SW 1271 (cell line): ENCODE measurements around the gene SCGB3A2.
A peak's percentile ranks its signal among the peaks of the same experiment; 100 is the strongest.
"Not testable (repeated sequence)": the region's sequence is repeated elsewhere in the genome, so short reads cannot be mapped to it uniquely, and the experiment has no call there.

Experiments
- DNase-seq, 2 experiments: peaks; one replicate each; lab custom pipeline; 2025; lab: John Stamatoyannopoulos, UW

Gene SCGB3A2

DNA sequence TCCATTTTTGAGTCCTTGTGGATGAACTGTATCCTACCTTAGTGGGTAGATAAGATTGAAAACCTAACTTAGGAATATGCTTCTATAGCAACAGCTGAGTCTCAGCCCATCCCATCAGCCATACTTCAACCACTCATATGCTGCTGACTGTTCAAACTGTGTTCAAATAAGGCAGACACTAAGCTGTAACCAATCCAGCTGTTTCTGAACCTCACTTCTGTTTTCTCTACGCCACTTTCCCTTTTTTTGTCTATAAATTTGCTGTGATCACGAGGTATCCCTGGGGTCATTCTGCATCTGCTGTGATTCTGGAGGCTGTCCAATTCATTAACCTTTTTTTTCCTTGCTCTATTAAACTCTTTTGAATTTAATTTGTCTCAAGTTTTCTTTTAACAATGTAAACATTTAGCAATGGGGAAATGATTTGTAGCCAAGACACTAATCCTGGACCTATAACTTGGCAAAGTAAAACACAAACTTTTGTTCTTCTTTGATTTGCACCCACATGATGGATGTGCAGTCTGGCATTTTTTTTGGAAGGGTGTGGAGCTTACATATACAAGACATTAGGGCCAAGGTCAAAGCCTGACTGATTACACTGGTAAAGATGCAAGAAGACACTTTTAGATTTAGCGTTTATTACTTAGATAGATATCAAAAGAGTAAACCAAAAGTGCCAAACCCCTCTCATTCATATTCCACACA is 14.9 kb upstream of the SCGB3A2 start:
- no peak for DNase-seq

DNA sequence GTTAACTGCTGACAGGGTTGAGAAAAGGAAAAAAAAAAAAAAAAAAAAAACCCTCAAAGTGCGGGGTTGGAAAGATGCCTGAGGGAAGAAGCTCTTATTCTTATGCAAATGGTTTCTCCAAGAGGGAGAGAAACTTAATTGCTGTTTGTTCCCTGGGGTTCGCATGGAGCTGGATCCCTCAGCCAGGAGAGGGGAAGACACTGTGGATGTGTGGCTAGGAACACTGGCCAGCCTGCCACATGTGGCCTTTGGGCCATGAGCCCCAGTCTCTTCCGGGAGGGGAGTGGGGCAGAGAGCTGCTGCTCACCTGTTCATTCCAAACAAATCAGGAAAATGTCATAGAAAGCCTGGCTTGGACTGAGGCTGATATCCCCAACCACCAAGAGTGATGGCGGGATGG is 9.4 kb upstream of the SCGB3A2 start:
- DNase-seq, result no peak

GRCh38 chr5:147869892-147870291 is 8.6 kb upstream of the SCGB3A2 start:
- not testable (repeated sequence) for DNase-seq

- DNase-seq, result not testable (repeated sequence)
Observed at GRCh38 chr5:147871980-147872549, 6.4 kb upstream of the SCGB3A2 start.

DNA sequence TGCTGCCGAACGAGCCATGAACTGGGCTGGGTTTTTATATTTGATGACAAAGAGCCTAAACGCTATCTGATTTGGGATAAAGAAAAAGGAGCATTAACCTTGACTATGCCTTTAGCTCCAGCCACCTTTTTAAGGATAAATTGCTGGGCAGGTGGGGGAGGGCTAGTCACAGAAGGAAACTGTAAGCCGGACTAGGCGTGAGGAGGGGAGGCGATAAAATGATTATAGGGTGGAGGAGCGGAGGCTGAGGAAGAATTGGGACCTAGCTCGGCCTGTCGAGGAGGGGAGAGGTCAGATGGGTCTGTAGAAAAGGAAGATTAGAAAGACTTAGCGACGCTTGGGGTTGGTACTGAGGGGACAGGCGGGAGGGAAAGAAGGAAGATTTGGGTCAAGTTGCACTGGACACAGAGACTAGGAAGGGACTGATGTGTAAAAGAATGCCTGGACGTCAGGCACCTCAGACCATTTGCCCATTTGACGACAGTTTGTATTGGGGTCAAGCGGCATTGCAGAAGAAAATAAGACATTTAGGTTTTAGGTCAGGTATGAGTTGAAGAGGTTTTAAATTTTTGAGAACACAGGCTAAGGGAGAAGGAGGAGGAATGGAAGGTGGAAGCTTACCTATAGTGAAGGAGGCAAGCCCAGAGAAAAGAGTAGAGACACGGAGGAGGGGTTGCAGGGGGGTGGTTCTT is 5.6 kb upstream of the SCGB3A2 start:
- DNase-seq, result not testable (repeated sequence)

GRCh38 chr5:147874118-147874875 is 4.2 kb upstream of the SCGB3A2 start:
- not testable (repeated sequence) for DNase-seq

DNA sequence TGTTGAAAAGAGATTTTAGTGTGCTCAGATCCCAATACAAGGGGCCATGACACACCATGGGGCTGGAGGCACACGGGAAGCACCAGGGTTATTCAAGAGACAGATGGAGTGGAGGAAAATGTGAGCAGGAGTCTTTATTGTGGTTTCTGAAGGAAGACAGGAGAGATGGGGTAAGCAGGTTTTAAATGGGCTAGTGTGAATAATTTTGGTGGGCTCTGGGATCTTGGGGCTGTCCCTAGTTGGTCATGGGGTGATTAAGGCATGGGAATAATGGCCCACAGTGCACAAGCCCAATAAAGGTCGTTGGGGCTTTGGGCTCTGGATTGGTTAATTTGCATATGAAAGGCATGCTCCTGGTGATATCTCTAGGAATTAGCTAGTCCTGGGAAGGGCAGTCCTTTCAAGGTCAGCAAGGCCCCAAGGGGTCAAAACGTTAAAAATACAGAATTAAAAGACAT is 3.6 kb upstream of the SCGB3A2 start:
- no peak for DNase-seq

DNA sequence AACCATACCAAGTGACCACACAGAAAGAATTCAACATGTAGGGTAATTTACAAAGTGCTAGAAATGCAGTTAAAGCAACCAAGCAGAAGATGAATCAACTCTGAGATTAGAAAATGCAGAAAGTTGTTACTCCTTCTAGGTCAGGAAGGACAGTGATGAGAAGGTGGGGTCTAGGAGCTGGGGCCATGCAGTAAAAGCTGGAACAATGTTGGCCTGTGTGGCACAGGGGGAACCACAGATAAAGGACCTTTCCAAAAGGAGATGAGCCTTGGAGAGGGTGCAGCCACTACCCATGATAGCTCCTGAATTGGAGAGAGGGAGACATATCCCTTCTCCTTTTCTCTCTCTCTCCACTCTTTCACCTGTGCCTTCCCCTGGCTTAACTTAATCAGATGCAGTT is 2.4 kb upstream of the SCGB3A2 start:
- DNase-seq, result no peak

DNA sequence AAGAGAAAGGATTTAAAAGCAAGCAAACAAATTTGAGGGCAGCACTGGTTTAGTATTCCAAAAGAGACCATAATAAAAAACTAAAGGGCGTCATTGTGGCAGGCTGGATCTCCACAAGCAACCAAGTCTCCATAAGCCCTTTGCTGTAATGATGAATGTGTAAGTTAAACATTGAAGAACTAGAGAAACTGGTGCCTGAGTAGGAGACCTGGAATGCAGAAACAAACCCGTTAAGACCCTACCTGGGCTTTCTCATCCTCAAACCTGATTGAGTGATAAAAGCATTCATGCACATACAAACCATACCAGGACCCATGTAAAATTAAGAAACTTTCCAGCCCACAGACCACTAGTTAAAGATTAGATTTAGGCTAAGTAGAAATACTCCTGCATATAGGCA is 1.9 kb upstream of the SCGB3A2 start:
- no peak for DNase-seq

GRCh38 chr5:147879784-147880183 is 1.3 kb downstream of the SCGB3A2 start:
- DNase-seq, result no peak

- DNase-seq, result no peak
Observed at GRCh38 chr5:147880487-147880886, 2.0 kb downstream of the SCGB3A2 start.

- no peak for DNase-seq
Observed at GRCh38 chr5:147882586-147883313, 4.2 kb downstream of the SCGB3A2 start.

- peak in 1 of 2 experiments; percentile 56 for DNase-seq
Observed at GRCh38 chr5:147887026-147887627, 8.6 kb downstream of the SCGB3A2 start.

DNA sequence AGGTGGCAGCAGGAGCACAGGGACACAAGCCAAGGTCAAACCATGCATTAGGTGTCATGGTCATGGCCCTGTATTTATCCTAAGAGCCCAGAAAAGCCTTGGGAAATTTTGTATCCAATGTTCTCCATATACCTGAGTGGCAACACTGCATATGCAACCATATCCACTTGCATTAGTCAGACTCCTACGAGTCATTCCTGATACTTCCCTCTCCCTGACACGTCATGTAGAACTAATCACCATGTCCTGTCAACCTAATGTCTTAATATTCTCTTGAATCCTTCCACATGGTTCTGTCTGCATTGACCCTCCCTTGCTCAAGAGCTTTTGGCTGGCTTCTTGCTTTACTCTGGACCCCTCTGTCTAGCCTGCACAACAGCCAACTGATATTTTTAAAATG is 9.4 kb downstream of the SCGB3A2 start:
- DNase-seq, result no peak

GRCh38 chr5:147892696-147893296 is 14.3 kb downstream of the SCGB3A2 start:
- no peak for DNase-seq

DNA sequence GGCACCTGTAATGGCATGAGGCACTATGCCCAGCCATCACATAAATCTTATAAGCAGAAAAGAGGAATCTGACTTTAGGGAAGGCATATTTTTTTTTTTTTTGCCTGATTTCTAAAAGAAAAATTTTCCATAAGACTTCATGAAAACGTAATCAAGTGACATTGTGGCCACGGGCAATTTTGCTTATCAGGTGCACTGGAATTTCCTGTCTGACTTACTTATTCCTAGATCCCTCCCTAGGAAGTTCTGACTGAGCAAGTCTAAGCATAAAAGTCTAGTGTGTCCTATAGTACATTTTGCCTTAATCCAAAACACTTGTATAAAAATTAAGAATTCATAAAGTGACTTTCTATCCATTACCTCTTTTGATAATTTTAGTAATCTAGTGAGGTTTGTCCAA is 15.3 kb downstream of the SCGB3A2 start:
- no peak for DNase-seq

DNA sequence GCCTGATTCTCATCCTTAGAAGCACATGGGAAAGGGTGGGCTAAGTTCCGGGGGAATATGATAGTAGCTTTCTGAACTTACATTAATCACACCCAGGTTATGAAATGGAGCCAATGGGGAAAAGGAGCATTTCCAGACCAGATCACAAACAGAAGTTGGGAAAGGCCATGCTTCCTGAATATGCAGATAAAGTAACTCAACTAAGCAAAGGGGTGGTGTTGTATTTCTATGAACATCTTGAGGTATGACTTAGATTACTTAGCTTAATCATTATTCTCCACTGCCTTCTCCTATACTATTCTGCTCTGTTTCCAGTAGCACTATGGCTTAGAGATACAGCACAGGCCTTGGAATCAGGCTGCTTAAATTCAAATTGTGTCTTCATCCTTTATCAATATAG is 17.4 kb downstream of the SCGB3A2 start:
- no peak for DNase-seq

DNA sequence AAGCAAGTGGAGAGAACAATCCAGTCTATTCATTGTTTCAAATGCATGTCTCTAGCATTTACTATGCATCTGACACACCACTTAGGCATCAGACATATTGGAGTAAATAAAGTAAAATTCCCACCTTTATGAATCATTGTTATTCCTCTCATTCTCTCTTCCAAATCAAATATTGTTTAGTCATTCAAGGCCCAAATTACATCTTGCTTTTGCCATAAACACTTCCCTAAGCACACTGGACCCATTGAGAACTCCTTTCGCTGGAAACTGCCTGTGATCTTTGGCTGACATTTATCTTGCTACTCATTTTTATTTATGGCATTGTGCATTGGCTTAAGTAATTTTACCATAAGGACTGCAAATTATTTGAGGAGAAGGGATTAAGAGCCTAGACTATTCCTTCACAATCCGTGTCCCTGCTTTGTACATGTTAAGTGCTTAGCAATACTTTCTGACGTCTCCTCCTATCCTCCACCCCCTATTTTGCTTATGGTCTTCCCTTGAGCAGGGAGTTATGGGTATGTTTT is 20.4 kb downstream of the SCGB3A2 start:
- DNase-seq, result no peak

GRCh38 chr5:147901599-147902039 is 23.1 kb downstream of the SCGB3A2 start:
- no peak for DNase-seq

DNA sequence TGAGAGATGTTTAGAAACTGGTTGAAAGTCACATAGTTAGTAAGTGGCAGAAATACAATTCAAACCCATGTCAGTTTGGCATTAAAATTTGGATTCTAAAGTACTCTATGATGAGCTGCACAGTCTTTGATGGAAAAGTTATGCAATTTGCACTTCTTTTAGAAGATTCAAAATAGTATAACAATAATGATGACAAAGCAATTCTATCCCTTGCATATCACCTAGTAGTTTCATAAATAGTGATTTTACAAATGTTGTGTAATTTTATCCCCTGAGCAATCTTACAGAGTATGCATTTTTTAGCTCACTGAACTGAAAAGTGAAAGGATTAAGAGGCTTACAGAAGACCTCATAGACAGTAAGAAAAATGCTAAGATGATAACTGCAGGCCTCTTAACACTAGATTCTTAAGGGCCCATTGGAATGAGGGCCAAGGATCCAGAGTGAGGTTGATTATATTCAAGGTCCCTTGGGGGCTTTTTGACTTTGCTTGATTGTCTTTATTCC is 24.2 kb downstream of the SCGB3A2 start:
- no peak for DNase-seq
